ENCODE results near the gene SLC46A3.
"Not testable (repeated sequence)": the region's sequence is repeated elsewhere in the genome, so short reads cannot be mapped to it uniquely, and the experiment has no call there.

Gene SLC46A3

DNA sequence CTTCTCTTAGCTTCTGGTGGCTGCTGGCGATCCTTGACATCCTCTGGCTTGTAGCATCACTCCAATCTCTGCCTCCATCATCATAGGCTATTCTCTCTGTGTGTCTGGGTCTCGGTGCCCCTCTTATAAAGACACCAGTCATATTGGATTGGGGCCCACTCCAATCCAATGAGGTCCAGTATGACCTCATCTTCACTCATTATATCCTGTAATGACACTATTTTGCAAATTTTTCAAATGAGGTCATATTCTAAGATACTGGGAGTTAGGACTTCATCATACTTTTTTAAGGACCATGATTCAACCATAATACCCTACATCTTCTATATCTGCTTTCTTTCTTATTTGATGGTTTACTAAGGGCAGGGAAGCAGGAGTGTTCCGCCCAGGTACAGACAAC, 12.0 kb upstream of the SLC46A3 start:
- DNase-seq = no peak

DNA sequence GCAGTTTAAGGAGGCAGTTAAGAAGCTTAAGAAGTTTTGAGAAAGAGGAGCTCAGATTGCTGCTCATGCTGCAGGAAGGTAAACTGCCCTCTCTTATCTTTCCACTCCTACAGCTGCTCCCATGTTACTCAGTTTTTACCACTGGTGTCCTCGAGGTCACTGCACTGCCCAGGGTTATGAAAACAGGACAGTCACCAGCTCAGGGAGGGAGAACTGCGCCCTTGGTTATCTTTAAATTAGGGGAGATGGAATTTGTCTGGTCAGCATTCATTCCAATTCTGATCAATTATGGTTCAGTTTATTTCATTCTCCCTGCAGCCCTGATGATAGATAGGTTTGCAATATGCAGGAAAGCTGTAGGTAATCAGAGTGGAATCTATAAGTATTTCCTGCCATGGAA, 10.8 kb upstream of the SLC46A3 start:
- no peak for DNase-seq

DNA sequence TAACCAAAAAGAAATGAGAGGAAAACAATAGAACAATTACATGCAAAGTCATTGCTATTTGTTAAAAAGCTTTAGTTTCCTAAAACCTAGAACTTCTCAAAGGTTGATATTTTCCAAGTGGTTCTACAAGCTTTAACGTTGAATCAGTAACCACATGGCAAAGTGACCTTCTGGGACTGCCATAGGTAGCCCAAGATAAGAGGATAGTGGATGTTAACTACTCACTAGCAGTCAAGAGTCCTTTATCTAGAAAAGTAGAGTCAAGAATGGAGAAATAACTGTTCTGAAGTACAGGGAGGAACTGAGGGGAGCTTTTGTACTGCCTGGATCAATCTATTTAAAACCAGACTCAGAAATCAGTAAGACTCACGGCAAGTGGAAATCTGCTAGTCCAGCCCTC, 9.9 kb upstream of the SLC46A3 start:
- no peak for DNase-seq

DNA sequence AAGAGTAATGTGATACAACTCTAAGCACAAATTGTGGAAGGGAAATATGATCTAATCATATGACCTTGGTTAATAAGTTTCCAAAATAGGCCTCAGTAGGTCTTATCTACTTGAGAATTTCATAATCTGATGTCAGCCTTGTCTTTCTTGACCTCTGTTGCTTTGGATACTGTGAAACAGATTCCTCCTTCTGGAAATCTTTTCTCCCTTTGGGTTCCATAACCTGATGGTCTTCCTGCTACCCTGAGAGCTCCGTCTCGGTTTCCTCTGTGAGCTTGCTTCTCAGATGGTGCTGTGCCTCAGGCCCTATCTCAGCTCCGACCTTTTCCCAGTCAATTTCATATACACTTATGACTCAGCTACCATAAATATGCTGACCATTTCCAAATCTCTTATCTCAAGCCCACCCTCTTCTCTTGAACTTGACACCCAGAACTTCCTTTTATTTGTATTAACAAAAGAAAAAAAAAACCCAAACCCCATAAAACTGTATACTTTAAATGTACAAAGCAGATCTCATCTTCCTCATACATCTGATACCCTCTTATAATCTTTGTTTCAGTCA, 6.4 kb upstream of the SLC46A3 start:
- DNase-seq = no peak

DNA sequence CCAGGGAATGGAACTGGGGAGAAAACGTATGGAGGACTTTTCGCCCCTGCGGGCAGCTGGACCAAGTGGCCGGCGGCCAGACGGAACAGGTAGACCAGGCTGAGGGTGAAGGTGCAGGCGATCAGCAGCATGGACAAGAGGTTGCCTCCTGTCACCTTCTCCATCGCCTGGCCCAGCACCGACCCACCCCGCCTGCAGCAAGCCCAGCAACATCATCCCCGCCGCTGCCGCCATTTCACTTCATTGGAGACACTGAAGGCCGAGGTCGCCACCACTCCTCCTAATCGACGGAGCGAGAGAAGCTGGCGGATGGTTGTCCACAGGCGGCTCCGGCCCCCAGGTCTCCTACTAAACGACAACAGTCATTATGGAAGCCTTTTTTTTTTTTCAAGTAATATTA, 5.0 kb upstream of the SLC46A3 start:
- no peak for DNase-seq

DNA sequence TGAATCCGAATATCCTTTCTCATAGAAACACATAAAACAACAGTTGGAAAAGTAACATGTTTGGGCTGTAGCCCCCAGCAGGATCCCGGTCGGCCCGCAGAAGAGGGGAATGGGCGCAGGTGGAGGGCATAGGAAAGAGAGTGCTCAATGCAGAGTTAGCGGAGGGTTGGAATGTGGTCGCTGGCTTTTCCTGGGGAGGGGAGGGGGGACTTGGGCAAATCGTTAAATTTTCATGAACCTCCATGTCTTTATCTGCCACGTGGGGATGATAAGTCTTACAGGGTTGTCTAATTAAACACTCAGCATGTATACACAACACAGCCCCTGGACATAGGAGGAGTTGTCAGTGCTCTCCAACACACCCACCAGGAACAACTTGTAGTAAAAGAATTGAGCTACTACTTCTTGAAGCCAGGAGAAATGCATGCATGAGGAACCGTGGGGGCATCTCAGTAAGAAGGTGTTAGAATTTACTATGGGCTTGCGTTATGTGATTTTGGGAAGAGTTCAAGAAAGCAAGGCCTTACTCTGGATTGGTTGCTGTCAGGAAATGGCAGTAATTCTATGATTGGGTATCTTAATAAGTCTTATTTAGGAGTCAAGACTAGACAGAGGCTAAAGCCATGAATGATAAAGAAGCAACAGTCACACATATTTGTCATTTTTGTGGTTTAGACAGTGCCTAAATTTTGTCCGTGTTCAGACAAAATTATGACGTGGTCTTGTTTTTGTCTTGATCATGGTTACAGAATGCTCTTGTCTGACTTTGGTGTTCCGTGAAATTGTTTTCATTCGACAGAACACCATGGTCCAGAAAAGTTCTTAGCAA, 671 bp upstream of the SLC46A3 start:
- DNase-seq = no peak

DNA sequence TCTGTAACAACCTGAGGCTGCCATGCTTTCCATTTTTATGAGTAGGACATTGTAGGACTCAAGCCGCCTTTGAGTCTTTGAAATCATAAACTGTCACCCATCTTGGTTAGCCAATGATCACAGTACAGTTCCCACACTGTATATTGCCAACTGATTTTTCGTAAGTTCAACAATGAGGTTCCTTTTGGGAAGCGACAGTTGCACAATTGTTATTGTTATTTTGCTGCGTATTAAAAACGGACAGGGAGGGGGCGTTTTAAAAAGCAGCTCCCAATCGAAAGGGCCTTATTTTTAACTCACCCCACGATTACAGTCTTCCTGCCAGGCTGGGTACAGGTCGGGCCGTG, 601 bp downstream of the SLC46A3 start:
- DNase-seq = no peak

DNA sequence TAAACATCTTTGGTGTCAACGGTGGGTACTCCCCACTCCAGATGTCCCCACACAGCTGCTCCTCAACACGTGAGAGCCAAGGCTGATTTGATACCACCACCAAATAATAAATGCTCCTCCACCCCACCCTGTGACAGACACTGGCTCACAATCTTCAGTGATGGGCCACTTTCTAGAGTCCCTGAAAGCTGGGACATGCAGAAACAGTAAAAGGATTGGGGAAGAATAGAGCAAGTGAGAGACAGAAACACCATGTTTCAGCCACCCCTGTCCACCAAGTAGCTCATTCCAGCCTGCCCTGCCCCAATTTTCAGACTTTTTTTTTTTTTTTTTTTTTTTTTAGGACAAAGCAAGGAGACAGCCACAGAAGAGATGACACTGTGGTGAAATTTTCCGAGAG, 1.6 kb downstream of the SLC46A3 start:
- DNase-seq = no peak

DNA sequence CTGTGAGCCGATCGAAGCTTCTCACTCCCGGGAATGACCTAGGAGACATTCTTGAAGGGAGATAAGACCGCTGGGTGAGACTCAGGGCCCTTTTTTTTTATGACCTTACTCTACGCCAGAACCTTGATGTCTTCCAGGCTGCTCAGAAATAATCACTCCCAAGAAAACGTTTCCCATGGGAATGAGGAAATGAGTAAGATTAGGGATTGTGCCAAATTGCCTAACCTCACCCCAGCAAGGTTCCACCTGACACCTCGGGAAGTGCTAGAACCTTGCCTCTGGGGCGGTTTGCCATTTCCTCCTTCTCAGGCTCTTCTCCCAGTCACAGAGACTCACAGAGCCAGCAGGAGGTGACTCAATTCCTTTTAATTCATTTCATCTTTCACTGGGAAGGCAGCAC, 2.3 kb downstream of the SLC46A3 start:
- DNase-seq = no peak

DNA sequence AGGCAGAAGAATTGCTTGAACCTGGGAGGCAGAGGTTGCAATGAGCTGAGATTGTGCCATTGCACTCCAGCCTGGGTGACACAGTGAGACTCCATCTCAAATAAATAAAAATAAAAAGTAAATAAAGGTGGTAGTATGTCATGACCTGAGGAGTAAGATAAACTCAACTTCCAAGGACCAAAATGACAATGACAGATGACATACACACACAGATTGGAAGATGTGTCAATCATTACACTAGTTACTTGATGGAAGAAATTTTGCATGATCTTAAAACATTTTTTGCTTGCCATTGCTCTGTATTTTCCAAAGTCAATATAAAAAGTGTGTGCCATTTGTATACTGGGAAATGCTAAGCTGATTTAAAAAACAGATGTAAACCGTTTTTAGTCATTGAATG, 4.1 kb downstream of the SLC46A3 start:
- DNase-seq = no peak

DNA sequence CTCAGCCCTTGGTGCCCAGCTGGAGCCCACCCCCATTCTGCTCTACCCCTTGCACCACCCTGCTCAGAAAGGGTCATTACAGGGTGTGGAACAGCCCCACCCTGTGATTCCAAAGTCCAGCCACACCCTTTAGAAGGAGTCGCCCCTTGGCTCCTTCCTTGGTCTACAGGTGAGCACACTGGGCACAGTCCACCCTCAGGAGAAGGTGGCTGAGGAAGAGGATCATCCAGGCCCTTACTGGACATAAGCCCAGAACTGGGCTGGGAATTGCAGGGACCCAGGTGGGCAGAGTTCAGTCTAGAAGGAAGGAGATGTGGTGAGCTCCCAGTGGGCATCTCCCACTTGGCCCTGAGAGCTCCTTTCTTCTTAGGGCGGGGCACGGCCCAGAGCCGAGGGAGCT, 8.6 kb downstream of the SLC46A3 start:
- no peak for DNase-seq

DNA sequence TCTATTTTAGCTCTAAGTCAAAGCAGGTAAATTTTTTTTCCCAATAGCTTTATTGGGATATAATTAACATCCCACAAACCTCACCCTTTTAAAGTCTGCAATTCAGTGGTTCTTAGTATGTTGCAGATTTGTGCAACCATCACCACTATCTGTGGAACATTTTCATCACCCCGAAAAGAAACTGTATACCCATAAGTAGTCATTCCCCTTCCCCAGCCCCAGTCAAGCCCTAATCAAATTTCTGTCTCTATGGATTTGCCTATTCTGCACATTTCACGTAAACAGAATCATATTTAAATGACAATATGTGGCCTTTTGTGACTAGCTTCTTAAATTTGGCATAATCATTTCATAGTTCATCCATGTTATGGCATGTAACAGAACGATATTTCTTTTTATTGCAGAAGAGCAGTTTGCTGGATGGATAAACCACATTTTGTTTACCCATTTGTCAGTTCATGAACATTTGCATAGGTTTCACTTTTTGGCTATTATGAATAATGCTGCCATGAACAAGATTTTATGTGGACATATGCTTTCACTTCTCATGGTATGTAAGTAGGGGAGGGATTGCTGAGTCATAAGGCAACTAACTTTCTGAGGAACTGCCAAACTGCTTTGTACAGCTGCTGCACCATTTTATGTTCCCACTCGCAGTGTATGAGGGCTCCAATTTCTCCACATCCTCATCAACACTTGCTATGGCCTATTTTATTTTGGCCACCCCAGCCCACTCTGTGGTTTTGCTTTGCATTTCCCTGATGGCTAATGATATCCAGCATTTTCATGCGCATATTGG, 10.9 kb downstream of the SLC46A3 start:
- peak in 1 of 2 experiments; percentile 10 for DNase-seq

DNA sequence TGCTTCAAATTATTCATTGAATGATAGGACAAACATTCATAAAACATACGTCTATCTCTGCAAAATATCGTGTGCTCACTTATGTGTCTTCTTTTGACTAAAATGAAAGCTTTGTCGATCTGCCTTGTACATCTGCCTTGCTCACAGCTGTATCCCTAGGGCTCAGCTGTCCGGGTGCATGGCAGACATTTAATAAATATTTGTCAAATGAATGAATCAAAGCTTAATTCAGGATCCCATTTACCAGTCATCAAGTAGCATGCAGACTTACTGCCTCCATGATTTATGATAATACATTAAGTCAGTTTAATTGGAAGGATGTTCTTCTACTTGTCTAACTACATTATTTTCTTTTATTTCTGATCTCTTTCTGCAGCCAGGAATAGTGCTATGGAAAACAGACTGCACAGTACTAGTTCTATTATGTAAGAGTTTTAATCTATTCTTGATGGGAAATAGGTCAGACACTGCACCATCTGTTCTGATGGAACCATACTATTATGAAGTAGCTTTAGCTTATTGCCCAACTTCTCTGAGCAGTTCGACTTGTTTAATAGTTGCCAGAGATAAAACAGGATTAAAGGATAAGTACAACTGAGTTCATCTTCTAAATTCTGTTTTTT, 13.2 kb downstream of the SLC46A3 start:
- no peak for DNase-seq

DNA sequence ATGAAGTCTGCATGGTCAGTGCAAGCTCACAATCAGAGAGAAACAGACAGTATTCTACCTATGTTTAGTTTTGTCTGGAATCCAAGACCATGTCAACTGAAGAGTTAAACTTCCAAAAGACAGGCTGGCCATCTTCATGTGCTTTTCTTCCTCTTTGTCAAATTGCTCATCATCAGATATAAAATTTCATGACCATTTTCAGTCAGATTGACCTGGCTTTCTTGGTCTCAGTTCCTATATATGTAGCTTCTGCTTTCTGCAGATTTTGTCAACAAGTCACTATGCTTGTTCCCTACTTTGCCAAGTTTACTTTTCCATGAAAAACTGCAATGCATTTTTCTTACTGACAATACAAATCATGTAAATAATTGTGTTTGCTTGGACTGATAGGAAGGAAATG, 13.9 kb downstream of the SLC46A3 start:
- DNase-seq = no peak

DNA sequence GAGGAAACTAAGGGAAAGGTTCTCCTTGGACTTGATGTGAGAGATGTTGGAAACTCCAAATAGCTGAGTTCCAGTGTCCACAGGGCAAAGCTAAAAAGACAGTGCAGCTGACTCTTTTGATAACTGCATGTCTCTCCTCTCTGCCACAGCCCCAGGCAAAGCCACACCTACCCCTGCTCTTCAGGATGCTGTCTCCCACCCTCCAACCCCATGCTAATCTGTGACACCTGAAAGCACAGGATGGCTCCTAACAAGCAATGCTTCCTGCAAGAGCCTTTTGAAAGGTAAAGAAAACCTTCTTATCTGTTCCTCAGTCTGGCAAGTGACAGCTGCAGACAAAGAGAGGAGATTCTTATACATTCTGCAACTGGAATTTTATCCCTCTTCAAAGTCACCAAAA, 14.5 kb downstream of the SLC46A3 start:
- DNase-seq = no peak

DNA sequence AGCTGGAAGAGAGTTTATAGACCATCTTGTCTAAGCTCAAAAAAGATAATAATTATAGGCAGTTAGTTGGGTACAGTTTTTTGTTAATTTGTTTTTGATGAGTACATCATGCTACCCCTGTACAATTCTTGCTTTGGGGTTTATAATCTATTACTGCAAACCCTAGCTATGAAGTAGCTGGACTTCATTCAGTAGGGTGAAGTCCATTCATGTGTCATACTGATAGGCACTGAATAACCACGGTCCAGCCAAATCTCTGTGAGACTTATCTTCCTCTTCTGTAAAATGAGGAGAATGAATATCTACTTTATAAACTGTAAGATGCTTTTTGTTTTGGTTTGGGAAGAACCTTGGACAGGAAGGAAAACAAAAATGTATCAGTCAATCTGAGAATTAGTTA, 19.5 kb downstream of the SLC46A3 start:
- no peak for DNase-seq

DNA sequence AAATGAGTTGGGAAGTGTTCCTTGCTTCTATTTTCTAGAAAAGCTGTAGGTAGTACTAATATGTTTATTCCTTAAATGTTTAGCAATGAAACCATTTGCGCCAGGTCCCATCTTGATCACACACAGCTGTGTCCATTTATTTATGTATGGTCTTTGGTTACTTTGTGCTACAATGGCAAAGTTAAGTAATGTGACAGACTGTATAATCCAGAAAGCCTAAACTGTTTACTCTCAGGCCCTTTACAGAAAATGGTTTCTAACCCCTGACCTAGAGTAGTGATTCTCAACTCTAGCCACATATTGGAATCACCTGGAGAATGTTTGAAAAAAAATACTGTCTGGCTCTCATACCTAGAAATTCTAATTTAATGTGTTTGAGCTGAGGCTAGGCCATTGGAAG, 21.3 kb downstream of the SLC46A3 start:
- no peak for DNase-seq

DNA sequence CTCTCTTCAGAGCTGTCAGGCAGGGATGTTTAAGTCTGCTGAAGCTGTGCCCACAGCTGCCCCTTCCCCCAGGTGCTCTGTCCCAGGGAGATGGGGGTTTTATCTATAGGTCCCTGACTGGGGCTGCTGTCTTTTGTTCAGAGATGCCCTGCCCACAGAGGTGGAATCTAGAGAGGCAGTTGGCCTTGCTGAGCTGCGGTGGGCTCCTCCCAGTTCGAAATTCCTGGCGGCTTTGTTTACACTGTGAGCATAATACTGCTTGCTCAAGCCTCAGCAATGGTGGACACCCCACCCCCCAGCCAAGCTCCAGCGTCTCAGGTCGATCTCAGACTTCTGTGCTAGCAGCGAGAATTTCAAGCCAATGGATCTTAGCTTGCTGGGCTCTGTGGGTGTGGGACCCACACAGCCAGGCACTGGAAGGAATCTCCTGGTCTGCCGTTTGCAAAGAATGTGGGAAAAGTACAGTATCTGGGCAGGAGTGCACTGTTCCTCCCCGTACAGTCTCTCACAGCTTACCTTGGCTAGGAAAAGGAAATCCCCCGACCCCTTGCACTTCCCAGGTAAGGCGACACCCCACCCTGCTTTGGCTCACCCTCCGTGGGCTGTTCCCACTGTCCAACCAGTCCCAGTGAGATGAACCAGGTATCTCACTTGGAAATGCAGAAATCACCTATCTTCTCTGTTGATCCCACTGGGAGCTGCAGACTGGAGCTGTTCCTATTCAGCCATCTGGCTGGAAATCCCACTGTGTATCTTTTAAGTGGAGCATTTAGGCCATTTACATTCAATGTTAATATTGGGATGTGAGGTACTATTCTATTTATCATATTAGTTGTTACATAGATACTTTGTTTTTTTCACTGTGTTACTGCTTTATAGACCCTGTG, 24.9 kb downstream of the SLC46A3 start:
- DNase-seq = not testable (repeated sequence)

DNA sequence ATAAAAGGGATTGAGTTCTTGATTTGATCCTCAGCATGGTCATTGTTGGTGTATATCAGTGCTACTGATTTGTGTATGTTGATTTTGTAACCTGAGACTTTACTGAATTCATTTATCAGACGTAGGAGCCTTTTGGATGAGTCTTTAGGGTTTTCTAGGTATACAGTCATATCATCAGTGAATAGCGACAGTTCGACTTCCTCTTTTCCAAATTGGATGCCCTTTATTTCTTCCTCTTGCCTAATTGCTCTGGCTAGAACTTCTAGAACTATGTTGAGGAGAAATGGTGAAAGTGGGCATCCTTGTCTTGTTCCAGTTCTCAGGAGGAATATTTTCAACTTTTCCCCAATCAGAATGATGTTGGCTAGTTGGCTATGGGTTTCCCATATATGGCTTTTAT, 32.9 kb downstream of the SLC46A3 start:
- no peak for DNase-seq

DNA sequence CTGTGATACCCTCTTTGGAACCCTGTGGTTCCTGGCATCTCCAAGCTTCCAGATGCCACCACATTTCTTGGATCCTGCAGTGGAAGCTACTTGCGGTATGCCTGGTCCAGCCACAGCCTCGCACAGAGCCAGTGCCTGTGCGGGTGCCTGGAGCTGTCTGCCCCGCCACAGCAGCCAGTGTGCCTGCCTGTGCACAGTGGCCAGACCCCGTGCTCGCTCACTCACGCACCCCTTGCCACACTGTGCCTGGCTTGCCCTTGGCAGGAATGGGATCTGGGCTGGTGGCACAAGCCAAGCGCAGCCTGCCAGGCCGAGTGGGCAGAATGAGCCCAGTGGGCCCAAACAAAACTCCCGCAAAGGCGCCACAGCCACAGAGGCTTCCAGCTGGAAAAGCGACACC, 33.7 kb downstream of the SLC46A3 start:
- no peak for DNase-seq

DNA sequence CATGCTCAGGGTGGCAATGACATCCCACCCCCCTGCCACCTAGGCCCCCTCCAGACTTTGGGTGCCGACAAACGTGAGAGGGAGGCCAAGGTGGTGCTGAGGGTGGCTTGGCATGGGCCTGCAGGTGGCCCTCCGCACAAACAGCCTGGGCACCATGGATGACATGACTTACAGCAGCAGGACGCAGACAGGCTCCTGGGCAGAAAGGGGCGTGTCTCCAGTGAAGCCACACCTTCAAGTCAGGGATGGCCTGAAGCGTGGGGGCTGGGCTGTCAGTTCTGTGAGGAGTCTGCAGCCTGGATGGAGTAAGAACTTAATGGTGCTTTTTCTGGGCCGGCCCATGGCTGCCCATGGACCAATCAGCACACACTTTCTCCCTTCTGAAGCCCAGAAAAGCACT, 34.5 kb downstream of the SLC46A3 start:
- DNase-seq = no peak

DNA sequence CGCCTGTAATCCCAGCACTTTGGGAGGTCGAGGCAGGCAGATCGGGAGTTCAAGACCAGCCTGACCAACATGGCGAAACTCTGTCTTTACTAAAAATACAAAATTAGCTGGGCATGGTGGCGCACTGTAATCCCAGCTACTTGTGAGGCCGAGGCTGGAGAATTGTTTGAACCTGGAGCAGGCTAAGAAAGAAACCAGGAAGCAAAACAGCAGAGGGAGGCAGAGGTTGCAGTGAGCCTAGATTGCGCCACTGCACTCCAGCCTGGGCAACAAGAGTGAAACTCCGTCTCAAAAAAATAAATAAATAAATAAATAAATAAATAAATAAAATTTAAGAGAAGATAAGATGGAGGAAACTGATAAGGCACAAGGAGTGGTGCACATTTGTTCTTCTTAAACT, 35.6 kb downstream of the SLC46A3 start:
- not testable (repeated sequence) for DNase-seq

DNA sequence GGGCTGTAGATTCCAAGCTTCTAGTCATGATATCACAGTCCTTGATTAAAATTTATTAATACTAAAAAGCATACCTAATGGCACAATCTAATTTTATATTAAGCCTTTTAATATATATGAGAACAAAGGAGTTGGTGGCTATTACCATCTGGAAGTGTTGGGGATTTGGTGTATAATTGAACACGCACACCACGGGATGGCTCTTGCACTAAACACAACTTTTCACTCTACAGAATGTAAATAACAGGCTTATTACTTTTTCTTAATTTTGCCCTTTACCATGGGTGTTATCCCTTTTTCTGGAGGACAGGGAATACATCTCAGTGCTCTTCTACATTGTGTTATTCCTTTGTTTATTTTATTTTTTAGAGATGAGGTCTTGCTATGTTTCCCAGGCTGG, 38.2 kb downstream of the SLC46A3 start:
- no peak for DNase-seq

Measured in activated CD4-positive, alpha-beta T cell treated with anti-CD3 and anti-CD28 coated beads, Interleukin-2, amount 50 U/mL, for 48 hours (primary cell).